Limb (tissue), 2 donors: ENCODE data around the gene TMEM134.
"Not testable (repeated sequence)": the region's sequence is repeated elsewhere in the genome, so short reads cannot be mapped to it uniquely, and the experiment has no call there.

Source experiments
- DNase-seq, 2 donors: peaks; one replicate each; pipeline ENCODE4 v3.0.0-alpha.2; 2016; ENCODE audit errors: extremely low spot score in 2 of 2

TMEM134 gene

GRCh38 chr11:67468759-67469507, at the start of gene TMEM134:
Gene TMEM134, minus strand, starts transcription at chr11:67469251. Its CDS starts 59 bp downstream, at chr11:67469192.
- DNase-seq: peak; percentile 92 to 97

- DNase-seq: no peak
Measured at GRCh38 chr11:67517784-67518552, 48.9 kb upstream of the TMEM134 start.

- no peak for DNase-seq
Measured at GRCh38 chr11:67516806-67517205, 47.8 kb upstream of the TMEM134 start.

- DNase-seq: no peak
Measured at GRCh38 chr11:67514116-67514515, 45.1 kb upstream of the TMEM134 start.

GRCh38 chr11:67511558-67511957, 42.5 kb upstream of the TMEM134 start:
- DNase-seq: not testable (repeated sequence)

GRCh38 chr11:67510023-67510345, 40.9 kb upstream of the TMEM134 start:
- no peak for DNase-seq

GRCh38 chr11:67508486-67509121, 39.6 kb upstream of the TMEM134 start:
- DNase-seq: peak; percentile 95 to 99

- DNase-seq: peak; percentile 94 to 97
Measured at GRCh38 chr11:67507864-67508485, 38.9 kb upstream of the TMEM134 start, which contains the start of gene CDK2AP2. Gene CDK2AP2, minus strand, starts transcription at chr11:67508162. Its CDS starts 80 bp downstream, at chr11:67508082.

- peak in 1 of 2 donors; percentile 39 for DNase-seq
Measured at GRCh38 chr11:67507242-67507863, 38.3 kb upstream of the TMEM134 start.

- no peak for DNase-seq
Measured at GRCh38 chr11:67506426-67507051, 37.5 kb upstream of the TMEM134 start.

GRCh38 chr11:67505605-67506396, 36.8 kb upstream of the TMEM134 start:
- peak; percentile 53 to 86 for DNase-seq

- peak; percentile 34 to 81 for DNase-seq
Measured at GRCh38 chr11:67504950-67505581, 36.0 kb upstream of the TMEM134 start, which contains the start of gene PITPNM1. Gene PITPNM1, minus strand, starts transcription at chr11:67505363. Its CDS starts 1,183 bp downstream, at chr11:67504180.

- DNase-seq: peak in 1 of 2 donors; percentile 76
Measured at GRCh38 chr11:67504005-67504949, 35.2 kb upstream of the TMEM134 start.

GRCh38 chr11:67503119-67504004, 34.3 kb upstream of the TMEM134 start:
- DNase-seq: no peak

- DNase-seq: no peak
Measured at GRCh38 chr11:67502328-67502979, 33.4 kb upstream of the TMEM134 start.

GRCh38 chr11:67501854-67502253, 32.8 kb upstream of the TMEM134 start:
- no peak for DNase-seq
